Measurements from ENCODE around the gene SIN3A.

- TF ChIP-seq MXI1 (IDR thresholded peaks at IDR 0.05; ENCODE audit: low read depth, low read length) (no peak), ARHGAP35 (IDR thresholded peaks at IDR 0.05; ENCODE audit: partially characterized antibody) (no peak), RFX1 (IDR thresholded peaks at IDR 0.05) (no peak), ZNF407 (IDR thresholded peaks at IDR 0.05; ENCODE audit: low read depth) (no peak), MBD2 (IDR thresholded peaks at IDR 0.05; ENCODE audit: borderline replicate concordance, low read depth) (no peak), RBFOX2 (IDR thresholded peaks at IDR 0.05; ENCODE audit: low read depth, low read length) (no peak), ETV5 (CRISPR knock-in tag; IDR thresholded peaks at IDR 0.05; ENCODE audit: low read depth) (no peak), RCOR1 (IDR thresholded peaks at IDR 0.05; ENCODE audit: borderline replicate concordance in 1 of 2, low read depth in 2 of 2, low read length in 2 of 2) (no peak), POLR2AphosphoS5 (IDR thresholded peaks at IDR 0.05; ENCODE audit: control insufficient read depth, insufficient read depth, low read depth, low read length) (no peak)
Measured at GRCh38 chr15:75456710-75457109, 5.2 kb upstream of the SIN3A start.

Data from K562 (cell line).